ENCODE data around the gene MYO3B.
"Not testable (repeated sequence)": the region's sequence is repeated elsewhere in the genome, so short reads cannot be mapped to it uniquely, and the experiment has no call there.

MYO3B gene

GRCh38 chr2:170434900-170435621 lies 257.1 kb downstream of the MYO3B start:
- DNase-seq, result no peak

- no peak for DNase-seq
These were observed 258.4 kb downstream of the MYO3B start for GRCh38 chr2:170436077-170436943.

- no peak for DNase-seq
These were observed 268.1 kb downstream of the MYO3B start for GRCh38 chr2:170446078-170446477.

- DNase-seq, result no peak
These were observed 271.1 kb downstream of the MYO3B start for GRCh38 chr2:170449034-170449433.

- no peak for DNase-seq
These were observed 276.8 kb downstream of the MYO3B start for GRCh38 chr2:170454471-170455372.

- no peak for DNase-seq
These were observed 277.9 kb downstream of the MYO3B start for GRCh38 chr2:170455617-170456426.

- DNase-seq, result no peak
These were observed 279.0 kb downstream of the MYO3B start for GRCh38 chr2:170456914-170457313.

- DNase-seq, result no peak
These were observed 279.8 kb downstream of the MYO3B start for GRCh38 chr2:170457742-170458141.

GRCh38 chr2:170461889-170462288 lies 283.9 kb downstream of the MYO3B start:
- DNase-seq, result no peak

GRCh38 chr2:170462433-170463205 lies 284.7 kb downstream of the MYO3B start:
- no peak for DNase-seq

- DNase-seq, result no peak
These were observed 285.2 kb downstream of the MYO3B start for GRCh38 chr2:170463206-170463537.

- DNase-seq, result no peak
These were observed 286.3 kb downstream of the MYO3B start for GRCh38 chr2:170464268-170464667.

GRCh38 chr2:170465241-170465640 lies 287.3 kb downstream of the MYO3B start:
- no peak for DNase-seq

- no peak for DNase-seq
These were observed 288.7 kb downstream of the MYO3B start for GRCh38 chr2:170466632-170467031.

GRCh38 chr2:170467568-170468422 lies 289.8 kb downstream of the MYO3B start:
- no peak for DNase-seq

GRCh38 chr2:170468557-170468956 lies 290.6 kb downstream of the MYO3B start:
- no peak for DNase-seq

- DNase-seq, result not testable (repeated sequence)
These were observed 294.6 kb downstream of the MYO3B start for GRCh38 chr2:170472498-170472897.

- no peak for DNase-seq
These were observed 297.9 kb downstream of the MYO3B start for GRCh38 chr2:170475878-170476277.

- no peak for DNase-seq
These were observed 299.7 kb downstream of the MYO3B start for GRCh38 chr2:170477630-170478029.

GRCh38 chr2:170481201-170481600 lies 303.3 kb downstream of the MYO3B start:
- DNase-seq, result no peak

GRCh38 chr2:170484552-170484951 lies 306.6 kb downstream of the MYO3B start:
- DNase-seq, result no peak
